ENCODE data around the gene POP7. TPM values are rescaled to one million over a fixed set of nuclear protein-coding genes. Genes with fewer than 3 reads are reported as not detected.

The POP7 gene
- total RNA-seq, 1 donor from 2014 or later, result 20.2 TPM

DNA sequence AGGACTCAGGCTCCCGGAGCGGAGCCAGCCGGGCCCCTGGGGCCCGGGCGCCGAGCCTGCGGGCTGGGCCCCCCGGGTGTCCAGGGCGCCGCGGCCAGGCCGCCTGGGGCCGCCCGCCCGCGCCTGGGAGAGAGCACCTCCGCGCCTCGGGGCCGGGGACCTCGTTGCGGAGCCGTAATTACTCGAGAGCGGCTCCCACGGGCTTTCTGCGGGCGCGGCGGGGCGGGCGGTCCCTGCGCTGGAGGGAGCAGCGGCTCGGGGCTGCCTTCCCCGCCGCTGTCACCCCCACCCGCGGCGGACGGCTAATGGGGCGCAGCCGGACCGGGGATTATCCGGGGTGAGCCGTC lies 30.8 kb upstream of the POP7 start:
- intact Hi-C loops (cut with DNase I), result no loop called here
- peak; percentile 69 for DNase-seq
- H3K9me3 ChIP-seq, result no peaks in the 10 kb centered on the region
- no peaks in the 10 kb centered on the region for H3K27me3 ChIP-seq
- peak overlapping the region; percentile 91 for H3K4me3 ChIP-seq
- peak overlapping the region; percentile 96 for H3K27ac ChIP-seq
- H3K36me3 ChIP-seq, result peaks cover 37% of the 10 kb centered on the region
- H3K4me1 ChIP-seq, result peaks cover 13% of the 10 kb centered on the region
- TF ChIP-seq, protein P1, sequence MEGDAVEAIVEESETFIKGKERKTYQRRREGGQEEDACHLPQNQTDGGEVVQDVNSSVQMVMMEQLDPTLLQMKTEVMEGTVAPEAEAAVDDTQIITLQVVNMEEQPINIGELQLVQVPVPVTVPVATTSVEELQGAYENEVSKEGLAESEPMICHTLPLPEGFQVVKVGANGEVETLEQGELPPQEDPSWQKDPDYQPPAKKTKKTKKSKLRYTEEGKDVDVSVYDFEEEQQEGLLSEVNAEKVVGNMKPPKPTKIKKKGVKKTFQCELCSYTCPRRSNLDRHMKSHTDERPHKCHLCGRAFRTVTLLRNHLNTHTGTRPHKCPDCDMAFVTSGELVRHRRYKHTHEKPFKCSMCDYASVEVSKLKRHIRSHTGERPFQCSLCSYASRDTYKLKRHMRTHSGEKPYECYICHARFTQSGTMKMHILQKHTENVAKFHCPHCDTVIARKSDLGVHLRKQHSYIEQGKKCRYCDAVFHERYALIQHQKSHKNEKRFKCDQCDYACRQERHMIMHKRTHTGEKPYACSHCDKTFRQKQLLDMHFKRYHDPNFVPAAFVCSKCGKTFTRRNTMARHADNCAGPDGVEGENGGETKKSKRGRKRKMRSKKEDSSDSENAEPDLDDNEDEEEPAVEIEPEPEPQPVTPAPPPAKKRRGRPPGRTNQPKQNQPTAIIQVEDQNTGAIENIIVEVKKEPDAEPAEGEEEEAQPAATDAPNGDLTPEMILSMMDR (IDR thresholded peaks at IDR 0.05), result no peak
- no peak for ATAC-seq

DNA sequence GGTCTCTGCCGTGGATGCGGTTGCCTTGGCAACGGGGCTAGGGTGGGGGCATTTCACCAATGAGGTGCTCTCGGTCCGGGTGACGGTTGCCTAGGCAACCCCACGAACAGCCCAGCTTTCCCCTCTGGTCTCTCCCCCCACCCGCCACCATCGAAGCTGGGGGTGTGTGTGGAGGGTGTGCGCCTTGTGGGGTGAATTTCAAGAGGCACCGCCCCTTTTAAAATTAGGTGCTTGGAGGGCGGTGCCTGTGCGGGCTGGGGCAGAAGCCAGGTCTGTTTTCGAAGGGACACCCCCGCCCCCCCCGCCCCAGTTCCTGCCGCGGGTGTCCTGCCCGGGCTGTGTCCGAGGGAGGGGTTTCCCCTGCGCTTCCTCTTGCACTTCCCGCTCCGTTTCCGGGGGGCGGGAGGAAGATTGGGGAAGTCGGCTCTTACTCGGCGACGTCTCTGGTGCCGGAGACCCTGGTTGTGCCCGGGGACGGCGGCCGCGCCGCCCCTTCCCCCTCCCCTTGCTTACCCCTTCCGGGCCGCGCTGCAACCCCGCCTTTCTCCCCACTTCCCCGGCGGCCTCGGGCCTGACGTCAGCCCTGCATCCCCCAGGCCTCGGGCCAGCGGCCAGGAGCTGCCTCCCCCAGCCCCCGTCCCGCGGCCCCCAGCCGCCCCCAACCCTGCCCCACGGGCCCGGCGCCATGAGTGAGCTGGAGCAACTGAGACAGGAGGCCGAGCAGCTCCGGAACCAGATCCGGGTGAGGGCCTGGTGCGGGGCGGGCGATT lies 30.2 kb upstream of the POP7 start:
- peak; percentile 91 for DNase-seq
- H3K36me3 ChIP-seq, result peaks cover 40% of the 10 kb centered on the region
- intact Hi-C loops (cut with DNase I), result no loop called here
- H3K27me3 ChIP-seq, result no peaks in the 10 kb centered on the region
- TF ChIP-seq, protein P1 (IDR thresholded peaks at IDR 0.05), result no peak
- no peaks in the 10 kb centered on the region for H3K9me3 ChIP-seq
- ATAC-seq, result peak; percentile 39
- peak overlapping the region; percentile 91 for H3K4me3 ChIP-seq
- H3K27ac ChIP-seq, result peak overlapping the region; percentile 96
- H3K4me1 ChIP-seq, result peaks cover 13% of the 10 kb centered on the region

DNA sequence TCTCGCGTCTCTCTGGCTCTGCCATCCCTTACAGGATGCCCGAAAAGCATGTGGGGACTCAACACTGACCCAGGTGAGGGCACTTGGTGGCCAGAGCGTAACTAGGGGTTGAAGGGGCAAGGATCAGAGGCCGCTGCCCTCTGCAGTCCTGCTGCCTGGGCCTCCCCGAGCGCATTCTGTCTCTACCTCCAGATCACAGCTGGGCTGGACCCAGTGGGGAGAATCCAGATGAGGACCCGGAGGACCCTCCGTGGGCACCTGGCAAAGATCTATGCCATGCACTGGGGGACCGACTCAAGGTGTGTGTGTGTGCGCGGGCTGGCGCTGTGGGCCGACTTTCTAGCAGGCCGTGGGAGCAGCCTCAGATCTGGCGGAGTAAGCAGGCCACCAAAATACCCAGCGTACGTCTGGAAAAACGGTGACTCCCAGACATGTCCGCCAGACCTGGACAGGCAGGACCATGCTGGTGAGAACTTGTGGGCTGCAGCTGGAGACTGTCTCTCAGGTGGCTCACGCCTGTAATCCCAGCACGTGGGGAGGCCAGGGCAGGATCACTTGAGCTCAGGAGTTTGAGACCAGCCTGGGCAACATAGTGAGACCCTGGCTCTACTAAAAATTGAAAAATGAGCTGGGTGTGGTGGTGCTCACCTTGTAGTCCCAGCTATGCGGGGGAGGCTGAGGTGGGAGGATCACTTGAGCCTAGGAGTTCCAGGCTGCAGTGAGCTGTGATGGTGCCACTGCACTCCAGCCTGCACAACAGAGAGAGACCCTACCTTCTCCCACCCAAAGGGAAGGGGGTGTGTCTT lies 29.2 kb upstream of the POP7 start:
- DNase-seq, result no peak
- TF ChIP-seq, protein P1 (IDR thresholded peaks at IDR 0.05), result no peak
- no peaks in the 10 kb centered on the region for H3K27me3 ChIP-seq
- peaks cover 50% of the 10 kb centered on the region for H3K36me3 ChIP-seq
- H3K4me3 ChIP-seq, result peak overlapping the region; percentile 91
- no peak for ATAC-seq
- H3K27ac ChIP-seq, result peak overlapping the region; percentile 96
- no peaks in the 10 kb centered on the region for H3K9me3 ChIP-seq
- intact Hi-C loops (cut with DNase I), result no loop called here
- H3K4me1 ChIP-seq, result peaks cover 13% of the 10 kb centered on the region

DNA sequence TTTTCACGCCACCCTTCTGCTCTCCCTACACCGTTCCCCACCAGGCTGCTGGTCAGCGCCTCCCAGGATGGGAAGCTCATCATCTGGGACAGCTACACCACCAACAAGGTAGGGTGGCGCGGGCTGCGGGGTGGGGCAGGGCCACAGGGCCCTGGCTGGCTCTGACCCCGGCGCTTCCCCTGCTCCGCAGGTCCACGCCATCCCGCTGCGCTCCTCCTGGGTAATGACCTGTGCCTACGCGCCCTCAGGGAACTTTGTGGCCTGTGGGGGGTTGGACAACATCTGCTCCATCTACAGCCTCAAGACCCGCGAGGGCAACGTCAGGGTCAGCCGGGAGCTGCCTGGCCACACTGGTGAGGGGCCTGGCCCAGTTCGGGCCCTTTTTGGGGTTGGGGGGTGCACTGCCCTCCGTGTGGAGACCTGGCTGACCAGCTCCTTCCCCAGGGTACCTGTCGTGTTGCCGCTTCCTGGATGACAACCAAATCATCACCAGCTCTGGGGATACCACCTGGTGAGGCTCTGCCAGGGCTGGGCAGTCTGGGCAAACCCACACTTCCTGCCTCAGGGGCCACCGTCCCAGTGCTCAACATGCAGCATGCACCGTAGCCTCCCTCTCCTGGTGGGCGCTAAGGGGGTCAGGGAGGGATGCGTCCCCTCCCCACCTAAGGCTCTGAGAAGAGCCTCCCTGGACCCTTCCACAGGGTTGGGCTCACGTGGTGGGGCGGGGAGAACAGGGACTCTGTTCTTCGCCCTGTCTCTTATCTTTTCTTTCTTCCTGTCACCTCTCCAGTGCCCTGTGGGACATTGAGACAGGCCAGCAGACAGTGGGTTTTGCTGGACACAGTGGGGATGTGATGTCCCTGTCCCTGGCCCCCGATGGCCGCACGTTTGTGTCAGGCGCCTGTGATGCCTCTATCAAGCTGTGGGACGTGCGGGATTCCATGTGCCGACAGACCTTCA lies 28.3 kb upstream of the POP7 start:
- no peaks in the 10 kb centered on the region for H3K9me3 ChIP-seq
- ATAC-seq, result no peak
- no peak overlapping the region for H3K4me3 ChIP-seq
- TF ChIP-seq, protein P1 (IDR thresholded peaks at IDR 0.05), result no peak
- H3K4me1 ChIP-seq, result peaks cover 13% of the 10 kb centered on the region
- peak; percentile 68 for DNase-seq
- no peaks in the 10 kb centered on the region for H3K27me3 ChIP-seq
- no peak overlapping the region for H3K27ac ChIP-seq
- intact Hi-C loops (cut with DNase I), result no loop called here
- peaks cover 59% of the 10 kb centered on the region for H3K36me3 ChIP-seq

DNA sequence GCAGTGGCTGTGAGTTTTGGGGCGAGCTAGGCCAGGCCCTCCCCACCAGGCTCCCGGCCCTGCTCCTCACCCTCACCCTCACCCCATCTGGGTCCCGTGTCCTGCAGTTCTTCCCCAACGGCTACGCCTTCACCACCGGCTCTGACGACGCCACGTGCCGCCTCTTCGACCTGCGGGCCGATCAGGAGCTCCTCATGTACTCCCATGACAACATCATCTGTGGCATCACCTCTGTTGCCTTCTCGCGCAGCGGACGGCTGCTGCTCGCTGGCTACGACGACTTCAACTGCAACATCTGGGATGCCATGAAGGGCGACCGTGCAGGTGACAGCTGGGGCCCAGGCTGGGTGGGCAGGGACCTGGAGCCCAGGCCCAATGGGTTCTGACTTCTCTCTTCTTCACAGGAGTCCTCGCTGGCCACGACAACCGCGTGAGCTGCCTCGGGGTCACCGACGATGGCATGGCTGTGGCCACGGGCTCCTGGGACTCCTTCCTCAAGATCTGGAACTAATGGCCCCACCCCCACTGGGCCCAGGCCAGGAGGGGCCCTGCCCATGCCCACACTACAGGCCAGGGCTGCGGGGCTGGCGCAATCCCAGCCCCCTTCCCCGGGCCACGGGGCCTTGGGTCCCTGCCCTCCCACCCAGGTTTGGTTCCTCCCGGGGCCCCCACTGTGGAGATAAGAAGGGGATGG lies 27.5 kb upstream of the POP7 start:
- no peak for ATAC-seq
- H3K4me1 ChIP-seq, result peaks cover 8% of the 10 kb centered on the region
- no peak overlapping the region for H3K27ac ChIP-seq
- peaks cover 67% of the 10 kb centered on the region for H3K36me3 ChIP-seq
- intact Hi-C loops (cut with DNase I), result no loop called here
- peak; percentile 65 for DNase-seq
- TF ChIP-seq, protein P1 (IDR thresholded peaks at IDR 0.05), result no peak
- no peaks in the 10 kb centered on the region for H3K9me3 ChIP-seq
- no peak overlapping the region for H3K4me3 ChIP-seq
- H3K27me3 ChIP-seq, result no peaks in the 10 kb centered on the region
